H1 (cell line): Measurements from ENCODE around the gene MKX. TPM values are rescaled to one million over a fixed set of nuclear protein-coding genes. Genes with fewer than 3 reads are reported as not detected.

Experiments used
- CTCF ChIA-PET: fragments of 300-600 bp; sonication (Branson Sonifier 250); formaldehyde crosslinking; loops from one replicate; lab custom pipeline; 2021; ENCODE audit not compliant: partially characterized antibody; lab: Charles Lee
- POLR2A ChIA-PET: fragments of 300-600 bp; sonication (Branson Sonifier 250); formaldehyde crosslinking; loops from one replicate; lab custom pipeline; 2021; ENCODE audit warnings: inconsistent platforms; ENCODE audit not compliant: partially characterized antibody; lab: Charles Lee
- DNase-seq, 2 experiments: peaks; one replicate each; pipeline versions ENCODE4 v3.0.0 to v3.0.0-alpha.2; 2010 to 2022; ENCODE audit warnings: low spot score in 2 of 2, low read depth in 1 of 2, mixed read lengths in 1 of 2
- FAIRE-seq: peaks from 2 replicates; lab custom pipeline; 2011; peaks lifted over from hg19 to GRCh38; lab: Jason Lieb, UNC
- H2AFZ ChIP-seq: 2 replicates; pipeline ENCODE4 v1.8.1; 2012; ENCODE audit warnings: low read length, inconsistent platforms
- H2AK5ac ChIP-seq: 2 replicates; pipeline ENCODE4 v1.6.1; 2013; ENCODE audit warnings: low read depth, low read length
- H2BK120ac ChIP-seq: replicated peaks from 2 replicates; pipeline ENCODE3; 2013; ENCODE audit warnings: low read depth, low read length, inconsistent platforms
- H2BK12ac ChIP-seq: 2 replicates; pipeline ENCODE4 v1.6.1; 2013; ENCODE audit warnings: low read depth, low read length
- H2BK15ac ChIP-seq: 2 replicates; pipeline ENCODE4 v1.6.1; 2013; ENCODE audit warnings: low read length
- H2BK20ac ChIP-seq: 2 replicates; pipeline ENCODE4 v1.6.1; 2013; ENCODE audit warnings: low read length
- H2BK5ac ChIP-seq: 2 replicates; pipeline ENCODE4 v1.6.1; 2013; ENCODE audit warnings: low read depth, low read length
- H3K14ac ChIP-seq: 2 replicates; pipeline ENCODE4 v1.6.1; 2013; ENCODE audit warnings: inconsistent platforms; ENCODE audit not compliant: insufficient read length
- H3K18ac ChIP-seq: 2 replicates; pipeline ENCODE4 v1.6.1; 2013; ENCODE audit warnings: low read length; ENCODE audit errors: extremely low read depth
- H3K23ac ChIP-seq: 2 replicates; pipeline ENCODE4 v1.6.1; 2013; ENCODE audit warnings: inconsistent platforms; ENCODE audit not compliant: insufficient read length
- H3K23me2 ChIP-seq: 2 replicates; pipeline ENCODE4 v1.6.1; 2013; ENCODE audit warnings: low read depth, low read length
- H3K27ac ChIP-seq: 2 replicates; pipeline ENCODE4 v1.6.1; 2011; ENCODE audit warnings: low read depth, low read length, inconsistent platforms
- H3K27me3 ChIP-seq, 4 experiments: replicated peaks in 1 of 4; 1 replicate in 1 of 4; 2 replicates in 3 of 4; pipeline versions ENCODE4 v1.6.1 to v1.8.1; 2011 to 2013; ENCODE audit warnings: low read length in 3 of 4, mild to moderate bottlenecking in 3 of 4, inconsistent platforms in 2 of 4, mixed read lengths in 2 of 4, moderate library complexity in 1 of 4; ENCODE audit not compliant: control insufficient read depth in 3 of 4, insufficient read depth in 3 of 4; ENCODE audit errors: extremely low read depth in 1 of 4
- H3K36me3 ChIP-seq, 4 experiments: 2 replicates each; pipeline versions ENCODE4 v1.6.1 to v1.8.1; 2011 to 2013; ENCODE audit warnings: mild to moderate bottlenecking in 4 of 4, low read length in 3 of 4, moderate library complexity in 2 of 4, control low read depth in 1 of 4, inconsistent platforms in 1 of 4; ENCODE audit not compliant: insufficient read depth in 4 of 4, control insufficient read depth in 2 of 4
- H3K4ac ChIP-seq: replicated peaks from 2 replicates; pipeline ENCODE3; 2013; ENCODE audit warnings: low read length, low read depth, mixed read lengths, inconsistent platforms; ENCODE audit not compliant: insufficient read length
- H3K4me1 ChIP-seq, 4 experiments: replicated peaks in 1 of 4; 1 replicate in 1 of 4; 2 replicates in 3 of 4; pipeline versions ENCODE4 v1.6.1 to v1.8.1; 2011 to 2013; ENCODE audit warnings: low read length in 3 of 4, inconsistent platforms in 2 of 4, mixed read lengths in 1 of 4; ENCODE audit not compliant: insufficient read depth in 4 of 4, control insufficient read depth in 3 of 4
- H3K4me2 ChIP-seq, 2 experiments: 2 replicates each; pipeline versions ENCODE4 v1.6.1 to v1.8.1; 2011 to 2013; ENCODE audit warnings: low read depth in 2 of 2, low read length in 2 of 2, control low read depth in 1 of 2, inconsistent platforms in 1 of 2, mild to moderate bottlenecking in 1 of 2; ENCODE audit not compliant: insufficient read depth in 1 of 2
- H3K4me3 ChIP-seq, 4 experiments: fragments of 200-600, 300-600 bp in 1 of 4; sonication (generic), shearing (Covaris generic), sonication (Bioruptor Twin) in 1 of 4; 2 replicates each; pipeline versions ENCODE4 v1.5.1 to v1.8.1; 2011 to 2016; ENCODE audit warnings: low read length in 4 of 4, low read depth in 3 of 4, control low read depth in 2 of 4, inconsistent platforms in 2 of 4, mild to moderate bottlenecking in 2 of 4, mixed read lengths in 1 of 4, moderate library complexity in 1 of 4; ENCODE audit not compliant: insufficient read depth in 2 of 4; ENCODE audit errors: extremely low read depth in 1 of 4
- H3K56ac ChIP-seq: replicated peaks from 2 replicates; pipeline ENCODE3; 2013; ENCODE audit warnings: low read depth, mild to moderate bottlenecking, mixed read lengths, low read length, inconsistent platforms; ENCODE audit not compliant: insufficient read length
- H3K79me1 ChIP-seq: 2 replicates; pipeline ENCODE4 v1.6.1; 2013; ENCODE audit warnings: low read depth, low read length, control low read depth
- H3K79me2 ChIP-seq, 2 experiments: 2 replicates each; pipeline versions ENCODE4 v1.6.1 to v1.8.1; 2012 to 2013; ENCODE audit warnings: low read length in 2 of 2, mild to moderate bottlenecking in 2 of 2, inconsistent platforms in 1 of 2; ENCODE audit not compliant: insufficient read depth in 2 of 2, control insufficient read depth in 1 of 2
- H3K9ac ChIP-seq, 4 experiments: replicated peaks in 1 of 4; 1 replicate in 1 of 4; 2 replicates in 3 of 4; pipeline versions ENCODE4 v1.6.1 to v1.8.1; 2011 to 2013; ENCODE audit warnings: low read depth in 3 of 4, low read length in 3 of 4, control low read depth in 2 of 4, mild to moderate bottlenecking in 2 of 4, moderate library complexity in 2 of 4, inconsistent platforms in 1 of 4; ENCODE audit errors: extremely low read depth in 1 of 4
- H3K9me3 ChIP-seq, 2 experiments: 2 replicates each; pipeline versions ENCODE4 v1.6.1 to v1.8.1; 2012 to 2013; ENCODE audit warnings: mild to moderate bottlenecking in 2 of 2, moderate library complexity in 2 of 2, control low read depth in 1 of 2, inconsistent platforms in 1 of 2, low read depth in 1 of 2, low read length in 1 of 2, mixed read lengths in 1 of 2; ENCODE audit not compliant: insufficient read depth in 2 of 2
- H4K20me1 ChIP-seq, 2 experiments: replicated peaks in 1 of 2; 2 replicates each; pipeline versions ENCODE3 to v1.8.1; 2011 to 2013; ENCODE audit warnings: inconsistent platforms in 2 of 2, low read length in 2 of 2, mild to moderate bottlenecking in 1 of 2; ENCODE audit not compliant: insufficient read depth in 2 of 2, control insufficient read depth in 1 of 2
- H4K5ac ChIP-seq: 2 replicates; pipeline ENCODE4 v1.6.1; 2013; ENCODE audit warnings: low read length, low read depth, mixed read lengths, inconsistent platforms; ENCODE audit not compliant: insufficient read length
- H4K8ac ChIP-seq: 2 replicates; pipeline ENCODE4 v1.8.0; 2013; ENCODE audit warnings: mild to moderate bottlenecking, moderate library complexity, low read length, inconsistent platforms; ENCODE audit not compliant: insufficient read depth; ENCODE audit errors: extremely low read depth
- H4K91ac ChIP-seq: replicated peaks from 2 replicates; pipeline ENCODE3; 2013; ENCODE audit warnings: low read length, mixed read lengths, inconsistent platforms; ENCODE audit not compliant: insufficient read length
- ATF3 ChIP-seq: IDR thresholded peaks from 2 replicates; pipeline ENCODE4 v1.6.1; 2011; ENCODE audit warnings: low read depth, mild to moderate bottlenecking, low read length; ENCODE audit not compliant: insufficient read depth
- CHD1 ChIP-seq: IDR thresholded peaks from 2 replicates; pipeline ENCODE4 v1.6.1; 2012; ENCODE audit warnings: low read depth, low read length, improper control_type of control experiment
- EP300 ChIP-seq, 2 experiments: IDR thresholded peaks; 1 replicate in 1 of 2; 2 replicates in 1 of 2; pipeline ENCODE4 v1.6.1; 2011 to 2012; ENCODE audit warnings: low read depth in 2 of 2, low read length in 2 of 2, mild to moderate bottlenecking in 2 of 2, borderline replicate concordance in 1 of 2, inconsistent platforms in 1 of 2, moderate library complexity in 1 of 2
- EZH2 ChIP-seq: fragments of 200-600 bp; sonication (generic); IDR thresholded peaks from 2 replicates; pipeline ENCODE4 v1.7.1; 2012; ENCODE audit warnings: low read depth, mild to moderate bottlenecking, moderate library complexity, low read length, inconsistent platforms; ENCODE audit not compliant: severe bottlenecking
- GABPA ChIP-seq: IDR thresholded peaks from 2 replicates; pipeline ENCODE4 v1.6.1; 2011; ENCODE audit warnings: mild to moderate bottlenecking, low read length, moderate library complexity, borderline replicate concordance; ENCODE audit not compliant: insufficient read depth
- POLR2A ChIP-seq, 2 experiments: IDR thresholded peaks; 1 replicate in 1 of 2; 2 replicates in 1 of 2; pipeline ENCODE4 v1.6.1; 2011; ENCODE audit warnings: low read depth in 2 of 2, low read length in 2 of 2, mild to moderate bottlenecking in 2 of 2; ENCODE audit errors: control extremely low read depth in 1 of 2
- POLR2AphosphoS5 ChIP-seq: IDR thresholded peaks from 2 replicates; pipeline ENCODE4 v1.6.1; 2011; ENCODE audit warnings: low read depth, low read length
- POU5F1 ChIP-seq: IDR thresholded peaks from 2 replicates; pipeline ENCODE4 v1.6.1; 2011; ENCODE audit warnings: low read depth, mild to moderate bottlenecking, low read length, moderate library complexity
- RAD21 ChIP-seq, 2 experiments: IDR thresholded peaks in 1 of 2; conservative IDR thresholded peaks in 1 of 2; 2 replicates each; pipeline ENCODE4 v1.6.1; 2011; ENCODE audit warnings: low read depth in 2 of 2, low read length in 2 of 2, improper control_type of control experiment in 1 of 2, inconsistent platforms in 1 of 2, mild to moderate bottlenecking in 1 of 2, moderate library complexity in 1 of 2
- RNF2 ChIP-seq: fragments of 200-900, 300-1000 bp; sonication (generic); IDR thresholded peaks from 2 replicates; pipeline ENCODE4 v1.7.1; 2016; ENCODE audit warnings: borderline replicate concordance, low read depth, mild to moderate bottlenecking, antibody characterized with exemption, low read length; ENCODE audit not compliant: poor library complexity, severe bottlenecking; ENCODE audit errors: missing control alignments
- SAP30 ChIP-seq: fragments of 300-600 bp; sonication (generic); IDR thresholded peaks from 2 replicates; pipeline ENCODE4 v1.7.1; 2012; ENCODE audit warnings: low read length, moderate library complexity, mild to moderate bottlenecking, inconsistent platforms; ENCODE audit not compliant: insufficient read depth, insufficient replicate concordance
- SP4 ChIP-seq: IDR thresholded peaks from 2 replicates; pipeline ENCODE4 v1.6.1; 2012; ENCODE audit warnings: low read length, inconsistent platforms
- SRF ChIP-seq: IDR thresholded peaks from 2 replicates; pipeline ENCODE4 v1.6.1; 2011; ENCODE audit warnings: mild to moderate bottlenecking, low read depth, low read length, moderate library complexity
- WGBS, 2 experiments: shearing (Covaris generic) in 1 of 2; methylation state at CpG; one replicate each; pipeline versions ENCODE4 v1.1.6 to v1.1.7; 2013 to 2015; ENCODE audit warnings: low lambda C conversion rate in 2 of 2, mixed read lengths in 2 of 2, inconsistent platforms in 1 of 2, low coverage in 1 of 2, missing lambda C conversion rate in 1 of 2; ENCODE audit not compliant: insufficient replicate concordance in 2 of 2, insufficient coverage in 1 of 2, insufficient read length in 1 of 2; ENCODE audit errors: extremely low coverage in 1 of 2, missing lambda C conversion rate in 1 of 2; 5-methylcytosine and 5-hydroxymethylcytosine counted together
- polyA plus RNA-seq, 7 experiments: library from polyadenylated mRNA; depleted of rRNA in 3 of 7; stranded (reverse) in 5 of 7; unstranded in 2 of 7; fragments of >200 nt in 5 of 7; fragments of 200-250 nt in 2 of 7; gene quantifications; 1 replicate in 5 of 7; 2 replicates in 1 of 7; 4 replicates in 1 of 7; pipeline versions ENCODE4 v1.2.1 to v1.2.3, GENCODE V29; 2011 to 2013; ENCODE audit warnings: missing spikeins in 2 of 7, mixed read lengths in 2 of 7
- total RNA-seq: library from RNA; stranded (reverse); fragmentation: NEBNext Ultra II Directional; extraction: Animal tissue kit (Norgen Biotek cat#: 25700); gene quantifications from 2 replicates; pipeline ENCODE4 v1.2.1, GENCODE V29; 2021

The MKX gene
- total and polyA plus RNA-seq, 2 of the 8 experiments (the other 6 are each of a cell fraction or from before 2014, with no cell fraction given): 0.21 to 1.3 TPM

DNA sequence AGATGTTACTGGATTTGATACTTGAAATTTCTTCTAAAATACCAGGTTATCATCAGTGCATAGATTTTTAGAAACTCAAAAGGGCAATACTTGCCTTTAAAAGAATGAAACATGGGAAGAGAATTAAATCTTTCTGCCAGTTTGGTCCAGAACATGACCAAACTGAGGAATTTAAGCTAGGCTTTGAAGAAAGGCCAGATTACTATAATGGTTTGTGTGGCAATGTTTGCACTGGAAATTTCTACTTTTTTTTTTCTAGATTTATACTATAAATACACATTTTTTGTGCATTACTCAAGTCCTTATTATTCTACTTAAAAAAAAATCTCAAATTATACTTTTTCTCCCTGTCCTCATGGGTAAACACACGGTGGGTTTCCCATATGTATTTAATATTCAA is 9.2 kb downstream of the MKX start:
- CTCF ChIA-PET: interaction anchor here (0.6 to 0.7 kb wide), 3 partner anchors 80 to 424 kb away, joined by 3 to 5 read pairs (median 4); no protein-coding TSS in a partner anchor
- H4K91ac ChIP-seq: no peak overlapping the region
- no peak overlapping the region for H3K56ac ChIP-seq
- H3K23ac ChIP-seq: no peak overlapping the region
- H3K4ac ChIP-seq: no peak overlapping the region
- no peaks in the 10 kb centered on the region for H3K79me2 ChIP-seq
- peaks cover 6% of the 10 kb centered on the region for H3K23me2 ChIP-seq
- no peak overlapping the region for H3K27ac ChIP-seq
- no peak overlapping the region for H3K9ac ChIP-seq
- H2BK12ac ChIP-seq: no peak overlapping the region
- H2BK120ac ChIP-seq: no peak overlapping the region
- DNase-seq (no peak), FAIRE-seq (no peak)
- no peak overlapping the region for H3K4me2 ChIP-seq
- no peak overlapping the region for H2BK5ac ChIP-seq
- no peak overlapping the region for H2BK15ac ChIP-seq
- no peak overlapping the region for H3K4me3 ChIP-seq
- peaks cover 0 to 5% (median 3%) of the 10 kb centered on the region in 4 experiments; a peak in 3 of 7 replicates for H3K4me1 ChIP-seq
- 84% methylated on average over 1 of the region's 1 CpG; no CpG with 5 or more reads in 1 of the 2 experiments for WGBS, 2 experiments
- peaks cover 3 to 12% (median 11%) of the 10 kb centered on the region in 4 experiments for H3K27me3 ChIP-seq
- H2AK5ac ChIP-seq: no peak overlapping the region
- no peaks in the 10 kb centered on the region for H3K36me3 ChIP-seq
- H3K9me3 ChIP-seq: no peaks in the 10 kb centered on the region
- no peak overlapping the region for H3K18ac ChIP-seq
- H2AFZ ChIP-seq: no peak overlapping the region
- POLR2A ChIA-PET: interaction anchor here (1.6 kb wide), 1 partner anchor 10 kb away, joined by 3 read pairs; no protein-coding TSS in a partner anchor
- no peak overlapping the region for H4K8ac ChIP-seq
- no peak overlapping the region for H3K14ac ChIP-seq
- no peaks in the 10 kb centered on the region for H3K79me1 ChIP-seq
- H4K20me1 ChIP-seq: no peaks in the 10 kb centered on the region
- H2BK20ac ChIP-seq: no peak overlapping the region
- no peak overlapping the region for H4K5ac ChIP-seq
- TF ChIP-seq GABPA: no peak
- TF ChIP-seq SAP30: no peak
- TF ChIP-seq CHD1: no peak
- TF ChIP-seq EP300 (IDR thresholded peaks at IDR 0.05; ENCODE audit: borderline replicate concordance in 1 of 2, low read depth in 2 of 2, low read length in 2 of 2): no peak
- no peak for TF ChIP-seq ATF3
- TF ChIP-seq EZH2: no peak
- TF ChIP-seq RAD21 (IDR thresholded peaks at IDR 0.05 in 1 of 2, conservative IDR thresholded peaks at IDR 0.05 in 1 of 2; ENCODE audit: low read depth in 2 of 2, low read length in 2 of 2): no peak
- TF ChIP-seq SP4: no peak
- TF ChIP-seq POLR2AphosphoS5: no peak
- no peak for TF ChIP-seq SRF
- TF ChIP-seq POLR2A (IDR thresholded peaks at IDR 0.05; ENCODE audit: control extremely low read depth in 1 of 2, low read depth in 2 of 2, low read length in 2 of 2): no peak
- TF ChIP-seq POU5F1: no peak
- no peak for TF ChIP-seq RNF2
